Activated T-cell treated with anti-CD3 and anti-CD28 coated beads, Interleukin-2, amount 50 U/mL, for 1 hour (primary cell): ENCODE measurements around the gene CITED4.
"Not testable (repeated sequence)": the region's sequence is repeated elsewhere in the genome, so short reads cannot be mapped to it uniquely, and the experiment has no call there.

Source experiments
- DNase-seq: peaks from one replicate; pipeline ENCODE4 v3.0.0-alpha.2; 2020

CITED4 gene, protein sequence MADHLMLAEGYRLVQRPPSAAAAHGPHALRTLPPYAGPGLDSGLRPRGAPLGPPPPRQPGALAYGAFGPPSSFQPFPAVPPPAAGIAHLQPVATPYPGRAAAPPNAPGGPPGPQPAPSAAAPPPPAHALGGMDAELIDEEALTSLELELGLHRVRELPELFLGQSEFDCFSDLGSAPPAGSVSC

DNA sequence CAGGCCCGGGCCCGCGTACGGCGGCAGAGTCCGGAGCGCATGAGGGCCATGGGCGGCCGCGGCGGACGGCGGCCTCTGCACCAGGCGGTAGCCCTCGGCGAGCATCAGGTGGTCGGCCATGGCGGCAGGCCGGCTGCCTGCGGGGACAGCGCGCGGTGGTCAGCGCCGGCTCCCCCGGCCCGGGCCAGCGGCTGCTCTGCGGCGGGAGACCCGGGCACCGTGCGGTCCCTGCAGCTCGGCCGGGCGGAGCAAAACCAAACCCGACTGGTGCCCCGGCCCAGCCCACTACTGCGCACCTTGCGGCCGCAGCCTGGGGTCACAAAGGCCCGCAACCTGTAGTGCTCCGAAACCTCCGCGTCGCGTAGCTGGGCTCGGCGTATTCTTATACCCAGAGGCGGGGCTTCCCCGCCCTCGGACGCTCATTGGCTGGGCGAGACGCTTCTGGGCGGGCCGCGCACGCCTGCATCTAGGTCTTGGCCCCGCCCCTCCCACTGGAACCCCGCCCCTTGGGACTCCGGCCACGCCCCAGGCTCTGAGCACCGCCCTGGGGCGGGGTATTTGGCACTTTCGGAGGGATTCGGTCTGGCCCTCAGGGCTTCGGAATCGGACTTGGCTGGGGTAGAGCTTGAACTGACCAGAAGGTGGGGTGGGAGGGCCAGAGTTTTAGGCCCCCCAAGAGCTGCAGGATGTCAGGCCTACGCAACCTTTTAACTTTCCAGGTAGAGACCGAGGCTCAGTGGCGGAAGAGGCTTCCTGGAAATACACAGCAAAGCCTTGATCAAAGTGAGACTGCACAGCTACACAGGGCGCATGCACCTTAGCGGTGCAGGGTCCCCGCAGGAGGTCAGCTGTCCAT lies at the start of gene CITED4:
Gene CITED4, minus strand, starts transcription at position 356 of the 856 bp plus-strand sequence. Its CDS starts 236 bp downstream, at position 120.
- peak; percentile 98 for DNase-seq

DNA sequence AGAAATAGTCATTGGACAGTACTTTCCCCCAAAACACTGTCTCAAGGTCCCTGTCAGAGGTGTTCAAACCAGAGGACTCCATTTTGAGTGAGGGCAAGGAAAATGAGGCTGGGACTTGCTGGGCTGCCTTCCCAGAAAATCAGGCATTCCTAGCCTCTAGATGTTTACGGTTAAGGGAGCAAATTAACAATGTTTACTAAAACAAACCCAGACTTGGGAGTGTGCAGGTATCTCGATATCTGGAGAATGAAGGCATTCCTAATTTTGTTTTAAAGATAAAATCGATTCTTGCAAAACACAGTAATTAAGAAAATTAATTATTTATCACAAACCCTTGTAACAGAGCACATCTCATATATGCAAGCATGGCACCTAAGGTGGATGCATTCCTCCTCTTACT lies 48.9 kb upstream of the CITED4 start:
- DNase-seq: no peak

DNA sequence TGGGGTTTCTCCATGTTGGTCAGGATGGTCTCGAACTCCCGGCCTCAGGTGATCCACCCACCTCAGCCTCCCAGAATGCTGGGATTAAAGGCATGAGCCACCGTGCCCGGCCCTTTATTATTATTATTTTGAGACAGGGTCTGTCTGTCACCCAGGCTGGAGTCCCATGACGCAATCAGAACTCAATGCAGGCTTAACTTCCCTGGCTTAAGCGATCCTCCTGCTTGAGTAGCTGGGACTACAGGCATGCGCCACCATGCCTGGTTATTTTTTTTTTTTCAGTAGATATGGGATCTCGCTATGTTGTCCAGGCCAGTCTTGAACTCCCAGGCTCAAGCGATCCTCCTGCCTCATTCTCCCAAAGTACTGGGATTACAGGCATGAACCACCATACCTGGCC lies 47.1 kb upstream of the CITED4 start:
- no peak for DNase-seq

DNA sequence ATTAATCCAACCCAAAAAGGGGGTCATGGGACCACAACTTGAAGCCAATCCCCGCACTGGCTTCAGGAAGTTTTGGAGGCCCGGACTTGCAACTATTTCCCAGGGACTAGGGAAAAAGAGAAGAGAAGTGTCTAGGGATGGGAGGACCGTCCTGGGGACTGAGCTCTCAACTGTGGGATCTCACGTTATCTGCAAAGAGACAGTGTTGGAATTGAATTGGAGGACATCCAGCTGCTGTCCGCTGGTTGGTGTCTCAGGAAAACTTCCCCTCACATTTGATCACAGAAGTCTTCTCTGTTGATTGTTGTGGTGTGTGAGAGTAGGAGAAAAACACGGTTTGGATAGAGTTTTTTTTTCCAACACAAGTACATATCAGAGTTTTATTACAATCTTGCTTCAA lies 46.2 kb upstream of the CITED4 start:
- DNase-seq: no peak

DNA sequence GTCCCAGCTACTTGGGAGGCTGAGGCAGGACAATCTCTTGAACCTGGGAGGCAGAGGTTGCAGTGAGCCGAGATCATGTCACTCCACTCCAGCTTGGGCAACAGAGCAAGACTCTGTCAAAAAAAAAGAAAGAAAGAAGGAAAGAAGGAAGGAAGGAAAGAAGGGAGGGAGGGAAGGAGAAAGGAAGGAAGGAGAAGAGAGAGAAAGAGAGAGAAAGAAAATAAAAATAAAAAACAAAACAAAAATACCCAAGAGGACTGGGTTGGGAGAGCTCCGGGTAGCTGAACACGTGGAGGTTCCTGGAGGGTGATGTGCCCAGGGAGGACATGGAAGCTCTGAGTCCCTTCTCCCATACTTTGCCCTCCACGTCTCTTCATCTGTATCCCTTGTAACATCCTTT lies 45.7 kb upstream of the CITED4 start:
- DNase-seq: no peak

DNA sequence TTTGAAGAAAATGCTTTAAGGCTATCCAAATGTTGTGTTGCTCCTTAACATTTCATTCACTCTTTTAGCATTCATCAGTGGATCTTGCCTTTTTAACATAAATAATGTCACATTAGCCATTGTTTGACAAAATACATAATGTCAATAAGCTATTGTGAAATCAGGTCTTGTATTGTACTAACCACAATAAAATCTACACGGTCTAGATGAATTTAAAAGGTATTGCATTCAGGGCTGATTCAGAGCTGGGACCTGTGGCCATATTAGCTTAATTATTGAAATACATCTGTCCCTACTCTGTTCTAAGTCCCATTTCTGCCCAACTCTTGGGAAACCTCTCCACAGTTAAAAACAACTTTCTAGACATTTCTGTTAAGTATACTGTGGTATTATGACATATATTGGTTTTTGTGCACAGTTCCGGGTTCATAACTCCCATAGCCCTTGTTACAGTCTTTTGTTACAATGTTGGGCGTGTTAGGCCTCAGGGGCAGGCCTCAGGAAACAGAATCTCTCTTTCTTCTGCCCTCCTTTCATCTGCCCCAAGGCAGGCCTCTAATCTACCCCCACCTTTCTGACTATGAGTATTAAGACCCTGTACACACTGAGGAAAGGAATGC lies 44.7 kb upstream of the CITED4 start:
- DNase-seq: no peak

DNA sequence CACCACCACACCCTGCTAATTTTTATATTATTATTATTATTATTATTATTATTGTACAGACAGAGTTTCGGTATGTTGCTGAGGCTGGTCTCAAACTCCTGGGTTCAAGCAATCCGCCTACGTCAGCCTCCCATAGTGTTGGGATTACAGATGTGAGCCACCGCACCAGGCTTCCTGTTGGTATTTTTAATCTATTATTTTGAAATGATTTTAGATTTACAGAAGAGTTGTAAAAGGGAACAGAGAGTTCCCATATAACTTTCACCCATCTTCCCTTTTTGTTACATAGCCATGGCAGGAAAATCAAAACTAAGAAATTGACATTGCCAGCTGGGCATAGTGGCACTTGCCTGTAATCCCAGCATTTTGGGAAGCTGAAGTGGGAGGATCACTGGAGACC lies 42.9 kb upstream of the CITED4 start:
- DNase-seq: no peak

DNA sequence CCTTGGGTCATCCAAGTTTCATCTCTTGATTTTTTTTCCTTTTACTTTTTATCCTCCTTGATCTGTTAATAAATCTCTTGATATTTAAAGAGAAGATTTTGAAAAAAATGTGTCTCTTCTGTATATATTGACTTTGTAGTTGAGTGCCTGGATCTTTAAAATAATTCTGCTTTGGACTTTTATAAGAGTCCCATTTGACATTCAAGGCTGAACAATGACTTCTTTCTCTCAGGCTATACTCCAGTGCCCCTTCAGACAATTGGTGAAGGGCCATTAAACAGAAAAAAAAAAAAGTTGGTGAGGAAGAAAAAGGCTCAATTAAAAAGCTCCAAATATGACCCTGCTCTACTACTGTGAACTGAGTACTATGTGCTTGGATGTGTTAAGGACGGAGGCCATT lies 40.9 kb upstream of the CITED4 start:
- no peak for DNase-seq

DNA sequence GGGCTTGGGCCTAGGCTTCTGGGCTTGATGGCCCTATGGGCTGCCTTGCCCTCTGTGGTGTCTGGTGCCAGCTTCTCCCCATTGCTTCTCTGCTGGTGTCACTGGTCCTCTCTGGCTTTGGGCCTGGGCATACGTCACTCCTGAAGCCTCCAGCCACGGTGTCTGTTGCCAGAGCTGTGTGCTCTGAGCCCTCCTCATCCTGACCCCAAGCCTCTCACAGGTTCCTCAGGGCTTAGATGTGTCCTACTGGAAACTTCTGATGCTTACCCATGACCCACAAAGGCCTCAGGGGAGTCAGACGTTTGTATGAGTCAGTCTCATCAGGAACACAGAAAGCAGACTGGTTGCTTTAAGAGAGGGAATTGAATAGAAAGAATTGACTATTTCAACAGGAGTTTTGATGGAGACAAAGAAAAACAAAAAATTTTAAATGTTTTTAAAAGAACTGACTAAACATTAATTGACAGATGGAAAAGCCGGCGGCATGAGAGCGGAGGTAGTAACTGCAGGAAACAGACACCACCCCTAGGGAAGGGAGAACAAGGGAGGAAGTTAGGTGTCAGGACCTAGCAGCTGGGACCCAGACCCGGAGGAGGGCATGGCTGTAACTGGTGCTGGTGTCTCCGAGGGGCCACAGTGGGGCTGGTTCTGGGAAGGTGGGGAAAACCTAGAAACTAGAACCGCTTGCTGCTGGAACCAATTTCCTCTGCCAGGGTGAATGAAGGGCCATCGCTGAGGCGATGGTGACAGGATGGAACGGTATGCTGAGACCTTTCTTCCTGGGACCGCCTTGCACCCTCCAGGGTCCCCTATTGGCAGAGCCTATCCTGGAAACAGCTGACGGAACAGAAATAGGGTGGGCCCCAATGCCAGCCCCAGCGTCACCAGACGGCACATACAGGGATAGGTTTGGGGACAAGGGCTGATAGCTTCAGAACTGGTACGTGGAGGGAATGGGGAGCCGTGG lies 40.0 kb upstream of the CITED4 start:
- no peak for DNase-seq

DNA sequence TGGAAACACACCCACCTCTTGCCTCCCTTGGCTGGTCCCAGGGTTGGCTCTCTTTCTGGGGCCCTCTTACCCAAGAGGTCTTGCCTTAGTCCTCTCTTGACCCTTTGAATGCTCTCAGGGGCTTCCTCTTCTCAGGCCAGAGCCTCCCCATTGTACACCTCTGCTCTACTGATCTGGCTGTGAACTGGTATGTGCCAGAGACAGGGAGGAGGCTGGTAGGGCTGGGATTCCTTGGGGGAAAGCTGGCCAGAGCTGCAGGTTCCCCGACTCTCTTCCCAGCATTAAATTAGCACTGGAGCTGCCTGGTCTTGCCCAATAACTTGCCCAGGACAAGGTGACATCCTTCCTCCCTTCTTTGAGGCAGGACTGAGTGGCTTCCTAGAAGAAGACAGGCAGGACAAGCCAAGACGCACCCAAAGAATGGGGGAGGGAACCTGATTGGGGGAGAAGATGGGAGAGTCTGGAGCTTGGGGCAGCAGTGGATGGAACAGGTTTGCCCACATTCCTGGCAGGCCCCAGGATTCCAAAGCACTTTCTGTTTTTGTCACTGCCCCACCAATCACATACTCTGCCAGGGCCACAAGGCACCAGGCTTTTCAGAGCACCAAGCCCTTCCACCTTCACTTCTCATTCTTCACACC lies 37.2 kb upstream of the CITED4 start:
- no peak for DNase-seq

DNA sequence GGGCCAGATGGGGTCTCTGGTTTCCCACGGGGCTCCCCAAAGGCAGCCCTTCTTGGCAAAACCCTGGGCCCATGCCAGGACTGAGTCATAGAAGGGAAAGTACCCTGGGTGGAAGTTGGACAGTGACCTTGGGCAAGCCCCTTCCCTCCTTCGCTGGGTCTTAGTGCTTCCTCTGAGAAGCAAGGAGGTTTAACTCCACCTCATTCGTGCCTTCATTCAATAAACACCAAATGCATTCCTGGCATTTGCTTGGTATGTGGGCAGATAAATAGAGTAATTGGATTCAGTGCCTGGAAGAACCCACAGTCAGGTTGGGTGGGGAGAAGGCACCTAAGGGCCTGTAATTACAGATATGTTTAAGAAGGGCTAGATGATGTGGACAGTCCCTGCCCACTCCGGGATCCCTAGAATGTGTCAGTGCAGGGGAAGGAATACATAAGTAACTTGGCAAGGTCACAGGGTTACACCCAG lies 36.3 kb upstream of the CITED4 start:
- no peak for DNase-seq

DNA sequence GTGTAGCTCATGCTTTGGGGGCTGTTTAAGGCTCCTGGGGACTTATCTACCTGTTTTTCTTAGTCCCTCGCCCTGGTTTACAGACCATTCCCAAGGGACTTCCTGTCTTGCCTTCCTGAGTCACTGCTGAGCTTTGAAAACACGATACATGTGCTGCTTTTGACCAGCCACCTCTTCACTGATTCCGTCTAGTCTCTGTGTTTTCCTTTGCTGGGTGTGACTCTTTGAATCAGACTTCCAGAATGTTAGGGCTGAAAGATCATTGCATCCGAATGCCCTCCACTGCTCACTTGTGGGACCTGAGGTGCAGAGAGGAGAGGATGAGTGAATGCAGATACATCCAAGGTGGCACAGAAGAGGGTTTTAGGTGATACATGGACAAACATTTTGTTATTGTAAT lies 35.4 kb upstream of the CITED4 start:
- no peak for DNase-seq

DNA sequence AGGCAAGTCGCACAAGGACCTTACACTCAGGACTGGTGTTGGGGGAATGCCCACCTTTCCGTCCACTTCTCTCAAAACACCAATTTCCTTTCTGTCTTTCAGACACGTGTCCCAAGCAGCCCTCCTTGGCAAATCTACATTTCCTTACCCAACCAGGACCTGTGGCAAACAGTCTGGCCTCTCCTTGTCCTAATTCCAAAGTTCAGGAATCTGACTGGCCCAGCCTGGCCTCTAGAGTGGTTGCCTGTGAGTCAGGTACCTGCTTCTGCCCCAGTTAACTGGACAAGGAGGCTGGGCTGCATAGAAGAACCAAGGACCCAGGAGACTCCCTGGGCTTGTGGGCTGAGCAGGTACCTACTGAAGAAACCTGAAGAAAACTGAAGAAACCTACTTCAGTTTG lies 34.3 kb upstream of the CITED4 start:
- DNase-seq: no peak

DNA sequence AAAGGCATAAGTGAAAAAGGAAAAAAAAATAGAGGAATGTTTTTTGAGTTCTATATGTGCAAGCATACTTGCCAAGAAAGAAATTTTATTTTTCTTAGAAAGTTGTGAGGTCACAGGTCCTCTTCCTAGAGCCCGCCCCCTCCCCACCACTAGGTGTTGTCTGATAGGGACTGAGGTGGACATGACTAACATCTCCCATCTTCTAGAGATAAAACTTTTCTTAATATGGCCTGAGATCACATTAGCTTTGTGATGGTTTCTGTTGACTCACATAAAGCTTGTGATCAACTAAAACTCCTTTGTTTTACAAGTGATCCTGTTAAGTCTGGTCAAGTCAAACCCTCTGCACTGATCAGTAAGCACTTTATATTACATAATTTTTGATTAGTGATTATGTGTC lies 33.4 kb upstream of the CITED4 start:
- DNase-seq: no peak

DNA sequence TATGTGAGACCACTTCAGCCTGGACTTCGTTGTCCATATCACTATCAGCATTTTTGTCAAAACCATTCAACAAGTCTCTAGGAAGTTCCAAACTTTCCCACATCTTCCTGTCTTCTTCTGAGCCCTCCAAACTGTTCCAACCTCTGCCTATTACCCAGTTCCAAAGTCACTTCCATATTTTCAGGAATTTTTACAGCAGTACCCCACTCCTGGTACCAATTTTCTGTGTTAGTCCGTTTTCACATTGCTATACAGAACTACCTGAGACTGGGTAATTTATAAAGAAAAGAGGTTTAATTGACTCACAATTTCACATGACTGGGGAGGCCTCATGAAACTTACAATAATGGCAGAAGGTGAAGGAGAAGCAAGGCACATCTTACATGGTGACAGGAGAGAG lies 32.7 kb upstream of the CITED4 start:
- not testable (repeated sequence) for DNase-seq

DNA sequence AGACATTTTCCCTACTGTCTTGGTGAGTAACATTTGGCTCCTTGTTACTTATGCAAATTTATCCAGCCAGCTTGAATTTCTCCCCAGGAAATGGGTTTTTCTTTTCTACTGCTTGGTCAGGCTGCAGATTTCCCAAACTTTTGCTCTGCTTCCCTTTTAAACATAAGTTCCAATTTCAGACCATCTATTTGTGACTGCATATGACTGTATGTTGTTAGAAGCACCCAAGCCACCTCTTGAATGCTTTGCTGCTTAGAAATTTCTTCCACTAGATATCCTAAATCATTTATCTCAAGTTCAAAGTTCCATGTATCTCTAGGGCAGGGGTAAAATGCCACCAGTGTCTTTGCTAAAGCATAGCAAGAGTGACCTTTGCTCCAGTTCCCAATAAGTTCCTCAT lies 32.3 kb upstream of the CITED4 start:
- no peak for DNase-seq

DNA sequence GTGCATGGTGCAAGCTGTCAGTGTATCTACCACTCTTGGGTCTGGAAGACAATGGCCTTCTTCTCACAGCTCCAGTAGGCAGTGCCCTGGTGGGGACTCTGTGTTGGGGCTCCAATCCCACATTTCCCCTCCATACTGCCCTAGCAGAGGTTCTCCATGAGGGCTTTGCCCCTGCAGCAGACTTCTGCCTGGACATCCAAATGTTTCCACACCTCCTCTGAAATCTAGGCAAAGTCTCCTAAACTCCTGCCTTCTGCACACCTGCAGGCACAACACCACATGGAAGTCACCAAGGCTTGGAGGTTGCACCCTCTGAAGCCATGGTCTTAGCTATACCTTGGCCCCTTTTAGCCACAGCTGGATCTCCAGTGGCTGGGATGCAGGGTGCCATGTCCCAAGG lies 31.8 kb upstream of the CITED4 start:
- no peak for DNase-seq

DNA sequence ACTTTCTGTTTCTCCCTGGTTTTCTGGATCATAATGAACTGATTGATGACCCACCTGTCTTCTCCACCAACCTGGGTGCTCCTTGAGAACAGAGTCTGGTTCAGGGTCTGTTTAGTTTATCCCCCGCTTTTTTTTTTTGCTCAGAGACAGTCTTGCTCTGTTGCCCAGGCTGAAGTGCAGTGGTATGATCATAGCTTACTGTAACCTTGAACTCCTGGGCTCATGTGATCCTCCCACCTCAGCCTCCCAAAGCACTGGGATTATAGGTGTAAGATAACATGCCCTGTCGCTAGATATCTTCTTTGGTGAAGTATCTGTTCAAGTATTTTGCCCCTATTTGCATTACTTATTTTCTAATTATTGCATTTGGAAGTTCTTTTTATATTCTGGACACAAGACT lies 30.2 kb upstream of the CITED4 start:
- DNase-seq: no peak

DNA sequence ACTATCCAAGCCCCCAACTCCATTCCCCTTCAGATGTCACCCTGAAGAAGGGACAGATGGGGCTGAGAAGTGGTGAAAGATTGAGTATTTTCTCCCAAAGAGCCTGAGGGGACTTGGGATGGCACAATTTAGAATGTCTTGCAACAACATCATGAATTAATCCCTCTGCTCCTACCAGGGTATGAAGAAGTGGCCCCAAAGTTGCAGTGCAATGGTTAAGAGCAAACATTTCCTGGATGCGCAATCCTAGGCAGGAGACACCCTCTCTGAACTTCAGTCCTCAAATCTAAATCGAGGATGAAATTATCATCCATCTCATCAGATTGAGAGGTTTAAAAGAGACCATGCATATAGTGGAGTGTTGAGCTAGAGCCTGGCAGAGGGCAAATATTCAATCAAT lies 28.6 kb upstream of the CITED4 start:
- no peak for DNase-seq

DNA sequence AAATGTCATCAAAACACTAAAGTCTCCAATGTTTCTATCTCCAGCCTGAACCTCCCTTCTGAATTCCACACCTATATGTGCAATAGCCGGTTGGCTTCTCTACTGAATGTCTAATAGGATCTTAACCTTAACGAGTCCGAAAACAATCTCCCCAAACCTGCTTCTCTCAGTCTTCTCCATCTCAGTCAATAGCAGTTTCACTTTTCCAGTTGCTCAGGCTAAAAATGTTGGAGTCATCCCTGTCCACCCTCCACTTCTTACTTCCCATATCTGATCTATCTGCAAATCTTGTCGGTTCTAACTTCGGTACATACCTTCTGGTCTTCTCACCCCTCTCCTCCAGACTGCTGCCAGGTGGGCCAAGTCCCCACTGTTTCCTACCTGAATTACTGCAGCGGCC lies 25.5 kb upstream of the CITED4 start:
- no peak for DNase-seq

DNA sequence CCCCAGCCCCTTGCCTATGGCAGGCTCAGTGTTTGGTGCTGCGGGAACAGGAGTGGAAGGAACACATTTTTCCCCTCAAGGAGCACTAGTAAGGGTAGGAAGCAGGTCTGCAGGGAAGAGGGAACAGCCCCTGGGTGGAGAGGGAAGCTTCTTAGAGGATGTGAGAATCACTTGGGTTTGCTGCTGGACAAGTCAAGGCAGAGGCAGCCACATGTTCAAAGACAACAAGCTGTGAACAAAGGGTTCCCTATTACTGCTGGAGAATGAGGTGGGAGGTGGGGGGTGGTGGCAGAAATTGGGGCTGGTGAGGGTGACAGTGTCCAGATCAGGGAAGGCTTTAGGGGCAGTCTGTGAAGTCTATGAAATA lies 24.8 kb upstream of the CITED4 start:
- DNase-seq: no peak

DNA sequence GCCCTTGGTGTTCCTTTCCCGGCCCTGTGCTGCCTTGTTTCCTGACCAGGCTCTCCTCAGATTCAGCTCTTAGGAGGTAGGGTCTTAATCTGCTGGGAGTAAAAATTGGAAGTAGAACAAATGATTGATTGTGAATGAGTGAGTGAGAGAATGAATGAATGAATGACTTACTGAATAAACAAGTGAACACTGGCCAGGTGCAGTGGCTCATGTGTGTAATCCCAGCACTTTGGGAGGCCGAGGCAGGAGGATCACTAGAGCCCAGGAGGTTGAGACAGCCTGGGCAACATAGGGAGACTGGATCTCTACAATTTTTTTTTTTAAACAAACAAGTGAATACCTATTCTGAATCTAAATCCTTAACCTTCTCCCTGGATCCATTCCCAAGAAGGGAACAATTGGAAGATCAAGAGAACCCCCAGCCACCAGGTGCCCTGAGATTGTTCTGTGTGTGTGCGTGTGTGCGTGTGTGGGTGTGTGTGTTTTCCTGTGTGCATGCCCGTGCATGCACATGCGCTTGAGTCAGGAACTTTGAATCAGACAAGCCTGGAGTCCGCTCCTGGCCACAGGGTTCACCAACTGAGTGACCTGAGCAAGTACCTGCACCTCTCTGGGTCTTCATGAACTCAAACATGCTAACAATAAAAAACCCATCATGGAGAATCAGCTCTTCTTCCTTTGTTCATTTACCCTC lies 24.3 kb upstream of the CITED4 start:
- no peak for DNase-seq
